ENCODE data around the gene CRTC1. TPM values are rescaled to one million over a fixed set of nuclear protein-coding genes. Genes with fewer than 3 reads are reported as not detected.

The CRTC1 gene
- total RNA-seq, 1 experiment from 2014 or later: 18.1 TPM

DNA sequence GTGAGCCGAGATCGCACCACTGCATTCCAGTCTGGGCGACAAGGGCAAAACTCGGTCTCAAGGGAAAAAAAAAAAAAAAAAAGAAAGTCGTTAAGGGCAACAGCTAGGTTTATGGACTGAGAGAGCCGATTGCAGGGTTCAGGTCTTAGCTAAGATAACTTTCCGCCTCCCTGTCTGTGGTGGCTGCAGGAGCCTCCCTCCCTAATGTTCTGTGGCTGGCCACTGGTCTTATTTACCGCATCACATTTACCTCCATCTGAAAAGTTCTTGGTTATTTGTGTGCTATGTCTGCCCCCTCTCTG is 722 bp upstream of the CRTC1 start:
- POLR2A ChIA-PET (ENCODE audit: low non-redundant PET): no interaction called here
- peak overlapping the region; percentile 80 for H3K27ac ChIP-seq (ENCODE audit: low read depth, low read length, poor library complexity, severe bottlenecking)

DNA sequence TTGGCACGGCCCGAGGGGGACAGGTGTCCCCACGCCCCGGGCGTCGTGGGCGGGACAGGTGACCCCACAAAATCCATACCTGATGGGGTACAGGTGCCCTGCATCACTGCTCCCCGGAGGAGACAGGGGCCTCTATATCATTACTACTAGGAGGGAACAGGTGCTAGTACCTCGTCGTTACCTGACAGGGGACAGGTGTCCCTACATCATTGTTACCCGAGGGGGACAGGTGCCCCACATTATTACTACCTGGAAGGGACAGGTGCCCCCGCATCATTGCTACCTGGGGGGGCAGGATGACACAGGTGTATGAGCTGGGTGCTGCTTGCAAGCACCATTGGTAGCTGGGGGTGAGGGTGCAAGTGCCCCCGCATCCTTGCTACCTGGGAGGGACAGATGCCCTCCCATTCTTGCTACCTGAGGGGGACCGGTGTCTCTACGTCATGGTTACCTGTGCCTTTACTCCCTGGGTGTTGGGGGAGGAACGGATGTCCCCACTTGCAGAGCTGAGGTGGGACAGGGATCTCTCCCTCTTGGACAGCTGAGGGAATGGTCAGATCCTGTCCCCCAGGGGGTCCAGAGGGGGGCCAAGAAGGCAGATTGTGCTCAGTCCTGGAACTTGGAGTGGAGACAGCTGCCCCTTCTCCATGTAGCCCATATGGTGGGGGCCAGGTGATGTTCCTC is 620 bp downstream of the CRTC1 start:
- Histone ChIP-seq H3K27ac (ENCODE audit: low read depth, low read length, poor library complexity, severe bottlenecking) (no peak overlapping the region), H3K4me1 (ENCODE audit: insufficient read depth, low read length, poor library complexity, severe bottlenecking) (peaks cover 12% of the 10 kb centered on the region), H3K36me3 (ENCODE audit: insufficient read depth, low read length, poor library complexity, severe bottlenecking) (no peaks in the 10 kb centered on the region), H3K4me3 (ENCODE audit: low read depth, low read length, poor library complexity, severe bottlenecking) (peak overlapping the region; percentile 58), H3K9me3 (ENCODE audit: low read depth, low read length, poor library complexity, severe bottlenecking) (no peaks in the 10 kb centered on the region), H3K27me3 (replicated peaks; ENCODE audit: insufficient read depth, low read depth, low read length, poor library complexity) (no peaks in the 10 kb centered on the region)
- intact Hi-C loops (cut with micrococcal nuclease; ENCODE audit: unreplicated experiment): no loop called here
- ChIA-PET CTCF (no interaction called here), POLR2A (ENCODE audit: low non-redundant PET) (no interaction called here)
- TF ChIP-seq, protein P1, sequence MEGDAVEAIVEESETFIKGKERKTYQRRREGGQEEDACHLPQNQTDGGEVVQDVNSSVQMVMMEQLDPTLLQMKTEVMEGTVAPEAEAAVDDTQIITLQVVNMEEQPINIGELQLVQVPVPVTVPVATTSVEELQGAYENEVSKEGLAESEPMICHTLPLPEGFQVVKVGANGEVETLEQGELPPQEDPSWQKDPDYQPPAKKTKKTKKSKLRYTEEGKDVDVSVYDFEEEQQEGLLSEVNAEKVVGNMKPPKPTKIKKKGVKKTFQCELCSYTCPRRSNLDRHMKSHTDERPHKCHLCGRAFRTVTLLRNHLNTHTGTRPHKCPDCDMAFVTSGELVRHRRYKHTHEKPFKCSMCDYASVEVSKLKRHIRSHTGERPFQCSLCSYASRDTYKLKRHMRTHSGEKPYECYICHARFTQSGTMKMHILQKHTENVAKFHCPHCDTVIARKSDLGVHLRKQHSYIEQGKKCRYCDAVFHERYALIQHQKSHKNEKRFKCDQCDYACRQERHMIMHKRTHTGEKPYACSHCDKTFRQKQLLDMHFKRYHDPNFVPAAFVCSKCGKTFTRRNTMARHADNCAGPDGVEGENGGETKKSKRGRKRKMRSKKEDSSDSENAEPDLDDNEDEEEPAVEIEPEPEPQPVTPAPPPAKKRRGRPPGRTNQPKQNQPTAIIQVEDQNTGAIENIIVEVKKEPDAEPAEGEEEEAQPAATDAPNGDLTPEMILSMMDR (conservative IDR thresholded peaks at IDR 0.05; ENCODE audit: low read depth, low read length): no peak
- no peak for TF ChIP-seq EZH2 (IDR thresholded peaks at IDR 0.05; ENCODE audit: borderline replicate concordance, low read depth, low read length, poor library complexity, severe bottlenecking)
- DNase-seq (ENCODE audit: low spot score): no peak
- no TSS peak for BruUV-seq (replicated peaks)

More for the DNA sequence above, 722 bp upstream of the CRTC1 start:
- CTCF ChIA-PET: no interaction called here
- H3K4me3 ChIP-seq (ENCODE audit: low read depth, low read length, poor library complexity, severe bottlenecking): peak overlapping the region; percentile 58
- peaks cover 21% of the 10 kb centered on the region for H3K4me1 ChIP-seq (ENCODE audit: insufficient read depth, low read length, poor library complexity, severe bottlenecking)
- intact Hi-C loops (cut with micrococcal nuclease; ENCODE audit: unreplicated experiment): no loop called here
- DNase-seq (ENCODE audit: low spot score): no peak
- no TSS peak for BruUV-seq (replicated peaks)
- H3K36me3 ChIP-seq (ENCODE audit: insufficient read depth, low read length, poor library complexity, severe bottlenecking): no peaks in the 10 kb centered on the region
- TF ChIP-seq, protein P1 (conservative IDR thresholded peaks at IDR 0.05; ENCODE audit: low read depth, low read length): no peak
- no peak for TF ChIP-seq EZH2 (IDR thresholded peaks at IDR 0.05; ENCODE audit: borderline replicate concordance, low read depth, low read length, poor library complexity, severe bottlenecking)
- H3K27me3 ChIP-seq (replicated peaks; ENCODE audit: insufficient read depth, low read depth, low read length, poor library complexity): no peaks in the 10 kb centered on the region
- H3K9me3 ChIP-seq (ENCODE audit: low read depth, low read length, poor library complexity, severe bottlenecking): no peaks in the 10 kb centered on the region

DNA sequence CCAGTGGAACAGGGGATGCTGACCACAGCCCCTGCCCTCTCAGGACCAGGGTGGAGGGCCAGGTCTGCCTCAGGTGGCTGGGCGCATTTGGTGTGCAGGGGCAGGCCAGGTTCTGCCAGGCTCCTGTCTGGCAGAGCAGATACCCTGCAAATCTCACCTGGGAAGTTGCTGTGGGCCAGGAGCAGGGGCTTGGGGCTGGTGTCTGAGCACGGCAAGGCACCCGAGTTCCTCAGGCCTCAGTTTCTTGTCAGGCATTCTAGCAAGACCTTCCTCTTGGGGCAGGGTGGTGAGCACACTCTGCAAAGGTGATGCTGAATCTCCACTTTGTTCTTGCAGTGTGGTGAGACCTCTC is 1.1 kb downstream of the CRTC1 start:
- intact Hi-C loops (cut with micrococcal nuclease; ENCODE audit: unreplicated experiment): no loop called here

More for the DNA sequence above, 1.1 kb downstream of the CRTC1 start:
- DNase-seq (ENCODE audit: low spot score): no peak
- Histone ChIP-seq H3K27ac (ENCODE audit: low read depth, low read length, poor library complexity, severe bottlenecking) (no peak overlapping the region), H3K36me3 (ENCODE audit: insufficient read depth, low read length, poor library complexity, severe bottlenecking) (no peaks in the 10 kb centered on the region), H3K27me3 (replicated peaks; ENCODE audit: insufficient read depth, low read depth, low read length, poor library complexity) (no peaks in the 10 kb centered on the region), H3K4me3 (ENCODE audit: low read depth, low read length, poor library complexity, severe bottlenecking) (peak overlapping the region; percentile 58), H3K4me1 (ENCODE audit: insufficient read depth, low read length, poor library complexity, severe bottlenecking) (peaks cover 12% of the 10 kb centered on the region), H3K9me3 (ENCODE audit: low read depth, low read length, poor library complexity, severe bottlenecking) (no peaks in the 10 kb centered on the region)
- no TSS peak for BruUV-seq (replicated peaks)
- ChIA-PET POLR2A (ENCODE audit: low non-redundant PET) (no interaction called here), CTCF (no interaction called here)
- TF ChIP-seq, protein P1 (conservative IDR thresholded peaks at IDR 0.05; ENCODE audit: low read depth, low read length): no peak
- no peak for TF ChIP-seq EZH2 (IDR thresholded peaks at IDR 0.05; ENCODE audit: borderline replicate concordance, low read depth, low read length, poor library complexity, severe bottlenecking)
